GM12891 (cell line): ENCODE data around the gene SPNS2.

Experiments used
- DNase-seq: peaks from one replicate; pipeline ENCODE4 v3.0.0; 2011; ENCODE audit warnings: low spot score; ENCODE audit not compliant: insufficient read length
- FAIRE-seq: peaks from 2 replicates; lab custom pipeline; 2011; peaks lifted over from hg19 to GRCh38; lab: Jason Lieb, UNC
- PAX5 ChIP-seq: IDR thresholded peaks from 2 replicates; pipeline ENCODE4 v1.6.1; 2011; ENCODE audit warnings: low read length, moderate library complexity, mild to moderate bottlenecking; ENCODE audit not compliant: insufficient read depth, severe bottlenecking
- POLR2A ChIP-seq: IDR thresholded peaks from 2 replicates; pipeline ENCODE4 v1.6.1; 2011; ENCODE audit warnings: low read depth, low read length, control low read depth
- POLR2AphosphoS5 ChIP-seq: IDR thresholded peaks from 2 replicates; pipeline ENCODE4 v1.6.1; 2011; ENCODE audit warnings: low read depth, low read length, control low read depth
- POU2F2 ChIP-seq: IDR thresholded peaks from 2 replicates; pipeline ENCODE4 v1.6.1; 2011; ENCODE audit warnings: low read depth, mild to moderate bottlenecking, control low read depth, low read length, moderate library complexity
- SPI1 ChIP-seq: IDR thresholded peaks from 2 replicates; pipeline ENCODE4 v1.6.1; 2011; ENCODE audit warnings: low read depth, low read length, control low read depth
- TAF1 ChIP-seq: IDR thresholded peaks from 2 replicates; pipeline ENCODE4 v1.6.1; 2011; ENCODE audit warnings: low read depth, low read length, control low read depth

The SPNS2 gene

DNA sequence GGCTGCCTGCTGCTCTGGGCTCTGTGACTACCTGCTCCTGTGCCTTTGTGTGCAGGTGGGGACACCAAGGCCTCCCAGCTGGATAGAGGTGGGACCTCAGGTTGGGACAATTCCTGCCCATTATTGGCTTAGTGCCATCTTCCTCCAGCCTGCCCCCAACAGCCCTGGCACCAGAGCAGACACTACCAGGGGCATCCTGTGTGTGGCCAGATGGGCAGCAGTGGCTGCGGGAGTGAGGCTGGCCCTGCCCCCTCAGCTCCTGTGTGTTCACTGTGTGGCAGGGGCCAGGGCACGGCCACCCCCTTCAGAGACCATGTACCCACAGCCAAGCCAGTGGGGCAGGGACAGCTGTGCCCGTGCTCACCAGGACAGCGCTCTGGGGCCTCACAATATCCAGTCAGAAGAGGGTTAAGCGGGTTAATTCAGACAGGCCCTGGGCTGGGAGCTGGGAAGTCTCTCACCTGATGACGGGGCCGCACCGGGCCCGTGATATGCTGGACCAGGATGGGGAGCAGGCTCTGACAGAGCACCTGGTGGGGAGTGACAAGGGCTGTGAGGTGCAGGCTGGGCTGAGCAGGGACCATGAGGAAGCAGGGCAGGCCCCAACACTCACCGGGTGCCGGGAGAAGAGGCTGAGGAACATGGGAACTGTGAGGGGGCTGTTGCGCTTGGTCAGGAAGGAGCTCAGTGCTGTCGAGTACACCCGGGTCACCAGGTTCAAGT lies 43.5 kb downstream of the SPNS2 start:
- DNase-seq (no peak), FAIRE-seq (no peak)
- TF ChIP-seq POLR2AphosphoS5, result no peak
- TF ChIP-seq SPI1, result no peak
- no peak for TF ChIP-seq TAF1
- no peak for TF ChIP-seq POLR2A
- no peak for TF ChIP-seq PAX5
- TF ChIP-seq POU2F2, result no peak

DNA sequence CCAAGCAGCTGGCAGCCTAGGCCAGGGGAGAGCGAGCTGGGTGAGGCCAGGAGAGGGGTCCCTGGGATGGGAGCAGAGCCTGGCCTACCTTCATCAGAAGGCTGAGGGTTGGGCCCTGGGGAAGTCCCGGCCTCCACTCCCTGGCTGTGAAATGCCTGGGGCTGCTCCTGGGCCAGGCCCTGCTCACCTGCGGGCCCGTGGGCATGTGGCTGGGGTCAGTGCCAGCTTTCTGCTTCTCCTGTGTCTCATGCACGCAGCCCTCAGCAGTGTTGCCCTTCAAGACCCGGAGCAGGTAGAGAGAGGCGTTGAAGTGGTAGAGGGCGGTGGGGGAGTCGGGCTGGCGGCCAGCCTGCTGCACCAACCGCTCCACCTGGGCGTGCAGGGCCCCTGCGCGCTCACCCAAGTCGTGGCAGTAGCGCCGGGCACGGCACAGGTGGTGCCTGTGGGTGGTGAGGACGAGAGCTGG lies 44.1 kb downstream of the SPNS2 start:
- FAIRE-seq, result no peak
- no peak for DNase-seq
- no peak for TF ChIP-seq POLR2AphosphoS5
- no peak for TF ChIP-seq PAX5
- no peak for TF ChIP-seq TAF1
- no peak for TF ChIP-seq POU2F2
- no peak for TF ChIP-seq POLR2A
- no peak for TF ChIP-seq SPI1

DNA sequence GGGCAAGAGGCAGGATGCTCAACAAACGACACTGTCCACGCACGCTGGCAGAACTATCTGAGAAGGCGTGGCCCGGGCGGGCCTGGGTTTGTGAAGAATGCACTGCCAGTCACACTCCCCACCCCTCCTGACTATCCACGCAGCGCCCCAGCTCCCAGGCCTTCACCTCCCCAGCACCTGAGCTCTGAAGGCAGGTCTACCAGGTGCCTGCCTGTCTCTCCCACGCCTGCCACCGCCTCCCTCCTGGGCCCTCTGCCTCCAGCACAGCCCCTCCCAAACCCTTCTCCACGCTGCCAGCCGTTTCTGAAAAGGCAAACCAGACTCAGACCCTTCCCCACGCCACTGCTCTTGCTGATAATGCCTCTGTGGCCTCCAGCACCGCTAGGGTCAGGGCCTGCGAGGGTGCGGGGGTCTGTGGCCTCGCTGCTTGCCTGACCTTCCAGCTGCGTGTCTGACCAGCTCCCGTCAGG lies 44.9 kb downstream of the SPNS2 start:
- TF ChIP-seq PAX5, result no peak
- TF ChIP-seq TAF1, result no peak
- TF ChIP-seq SPI1, result no peak
- no peak for TF ChIP-seq POU2F2
- TF ChIP-seq POLR2AphosphoS5, result no peak
- no peak for TF ChIP-seq POLR2A
- FAIRE-seq (no peak), DNase-seq (no peak)

DNA sequence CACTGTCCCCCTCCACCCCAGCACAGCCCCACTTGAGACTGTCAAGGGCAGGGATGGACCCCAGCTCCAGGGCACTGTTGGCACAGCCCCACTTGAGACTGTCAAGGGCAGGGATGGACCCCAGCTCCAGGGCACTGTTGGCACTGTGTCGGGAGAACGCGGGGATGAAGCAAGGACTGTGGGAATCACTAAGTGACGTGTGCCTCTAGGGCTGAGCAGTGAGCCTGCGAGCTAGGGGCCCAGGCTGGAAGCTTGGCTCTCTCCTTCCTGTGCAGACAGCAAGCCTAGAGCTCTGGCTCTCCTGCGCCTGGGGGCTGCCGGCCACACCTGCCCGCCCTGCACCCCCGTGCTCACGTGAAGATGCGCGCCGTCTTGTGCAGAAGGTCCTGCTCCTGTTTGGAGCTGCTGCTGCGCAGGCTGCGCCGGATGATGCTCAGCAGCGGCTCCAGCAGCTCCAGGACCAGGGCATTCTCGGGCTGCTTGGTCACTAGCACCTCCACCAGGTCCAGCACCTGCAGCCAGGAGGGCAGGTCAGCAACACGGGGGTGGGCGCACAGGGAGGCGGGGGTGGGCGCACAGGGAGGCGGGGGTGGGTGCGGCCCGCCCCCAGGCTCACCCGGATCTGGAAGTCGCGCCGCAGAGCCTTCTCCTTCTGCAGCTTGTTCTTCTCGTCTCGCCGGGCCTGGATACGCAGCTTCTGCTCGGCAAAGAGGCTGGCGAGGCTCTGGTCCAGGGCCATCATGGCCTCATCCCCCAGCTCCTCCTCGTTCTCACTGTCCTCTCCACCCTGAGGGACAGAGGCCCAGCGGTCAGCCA lies 45.7 kb downstream of the SPNS2 start:
- no peak for FAIRE-seq
- no peak for TF ChIP-seq SPI1
- TF ChIP-seq POU2F2, result no peak
- TF ChIP-seq PAX5, result no peak
- TF ChIP-seq POLR2A, result no peak
- TF ChIP-seq POLR2AphosphoS5, result no peak
- TF ChIP-seq TAF1, result no peak
- no peak for DNase-seq

DNA sequence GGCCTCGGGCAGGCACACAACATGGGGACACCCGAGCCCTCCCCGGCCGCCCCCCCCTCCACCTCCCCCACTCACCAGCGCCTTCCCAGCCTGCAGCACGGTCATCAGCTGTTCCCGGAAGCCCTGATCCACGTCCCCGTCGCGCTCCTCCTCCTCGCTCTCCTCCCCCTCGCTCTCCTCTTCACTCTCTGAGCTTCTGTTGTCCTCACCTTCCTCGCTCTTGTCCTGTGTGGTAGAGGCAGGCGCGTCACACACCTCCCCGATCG lies 46.2 kb downstream of the SPNS2 start:
- TF ChIP-seq SPI1 (no peak), PAX5 (no peak), POU2F2 (no peak), POLR2A (no peak), TAF1 (no peak), POLR2AphosphoS5 (no peak)
- no peak for DNase-seq
- no peak for FAIRE-seq

DNA sequence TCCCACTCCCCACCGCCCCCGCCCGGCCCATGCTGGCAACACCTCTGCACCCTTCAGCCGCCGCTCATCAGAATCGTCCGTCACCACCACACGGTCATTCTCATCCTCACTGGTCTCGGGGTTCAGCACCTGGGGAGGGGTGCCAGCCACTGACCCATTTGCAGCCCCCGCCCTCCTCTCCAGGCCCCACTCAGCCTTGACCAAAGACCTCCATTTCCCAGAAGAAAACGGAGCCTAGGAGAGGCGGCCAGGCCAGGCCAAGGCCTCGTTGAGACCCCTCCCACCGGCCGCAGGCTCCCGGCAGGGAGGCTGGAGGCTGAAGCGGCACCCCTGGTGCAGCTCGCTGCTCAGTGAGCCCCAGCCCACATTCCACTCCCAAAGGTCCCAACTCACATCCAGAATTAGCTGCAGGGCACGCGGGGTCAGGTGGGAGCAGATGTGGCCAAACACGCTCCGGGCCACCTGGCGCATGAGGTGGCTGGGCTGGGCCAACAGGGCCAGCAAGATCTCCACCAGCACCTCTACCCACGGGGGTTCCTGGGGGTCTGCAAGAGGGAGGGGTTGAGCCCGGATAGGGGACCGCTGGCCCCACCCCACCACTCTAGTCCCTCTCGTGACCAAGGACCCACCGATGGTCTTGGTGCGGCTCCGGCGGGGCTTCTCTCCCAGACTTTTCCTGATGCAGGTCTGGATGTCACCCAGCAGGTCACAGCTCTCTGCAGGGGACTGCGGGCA lies 46.7 kb downstream of the SPNS2 start:
- TF ChIP-seq SPI1, result no peak
- no peak for TF ChIP-seq TAF1
- no peak for TF ChIP-seq POLR2AphosphoS5
- no peak for TF ChIP-seq POU2F2
- DNase-seq (no peak), FAIRE-seq (no peak)

DNA sequence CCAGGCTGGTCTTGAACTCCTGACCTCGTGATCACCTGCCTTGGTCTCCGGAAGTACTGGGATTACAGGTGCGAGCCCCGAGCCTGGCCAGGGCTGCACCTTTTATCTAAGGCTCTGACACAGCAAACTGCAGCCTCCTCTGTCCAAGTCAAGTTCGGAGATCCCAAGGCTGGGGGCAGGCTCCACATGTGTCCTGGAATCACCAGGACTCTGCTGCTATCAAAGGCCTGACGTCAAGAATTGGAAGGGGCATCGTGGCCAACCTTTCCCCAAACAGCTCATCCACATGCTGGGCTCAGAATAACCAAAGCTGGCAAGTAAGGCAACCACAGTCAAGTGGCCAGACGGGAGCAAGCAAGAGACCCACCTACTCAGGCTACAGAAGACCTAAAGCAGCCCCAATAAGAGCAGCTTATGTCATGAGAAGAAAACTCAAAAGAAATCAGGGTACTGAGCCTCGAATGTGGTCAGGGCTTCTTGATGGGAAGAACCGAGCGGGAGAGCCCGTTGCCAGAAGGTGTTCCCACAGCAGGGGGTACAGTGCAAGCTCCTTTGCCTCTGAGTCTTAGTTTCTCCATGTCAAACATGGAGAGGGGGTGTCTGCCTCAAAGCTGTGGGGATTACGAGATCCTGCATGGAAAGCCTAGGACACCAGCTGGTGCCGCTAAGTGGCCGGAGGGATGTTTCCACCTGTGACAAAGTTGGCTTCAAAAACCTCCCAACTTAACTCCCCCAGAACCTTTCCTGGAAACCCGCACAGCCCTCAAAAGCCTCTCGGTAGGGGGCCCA lies 48.6 kb downstream of the SPNS2 start:
- FAIRE-seq (no peak), DNase-seq (no peak)
- TF ChIP-seq POLR2A (no peak), POU2F2 (no peak), SPI1 (no peak), POLR2AphosphoS5 (no peak), PAX5 (no peak), TAF1 (no peak)

DNA sequence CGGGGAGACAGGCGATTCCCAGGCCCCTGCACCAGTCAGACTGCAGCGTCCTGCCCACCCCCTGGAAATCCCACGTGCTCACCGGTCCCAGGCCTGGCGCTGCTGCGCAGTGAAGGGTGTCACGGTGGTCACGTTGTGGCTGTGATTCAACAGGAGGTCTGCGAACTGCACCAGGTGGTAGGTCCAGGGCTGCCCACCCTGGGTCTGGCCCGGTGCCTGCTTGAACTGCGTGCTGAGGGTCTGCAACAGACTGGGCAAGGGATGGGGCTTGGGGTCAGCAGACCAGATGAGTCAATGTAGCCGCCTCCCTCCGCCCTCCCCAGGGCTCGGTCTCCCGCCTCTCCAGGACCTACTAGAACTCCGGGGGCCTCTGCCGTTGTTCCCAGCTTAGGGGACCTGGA lies 49.4 kb downstream of the SPNS2 start:
- FAIRE-seq, result no peak
- no peak for DNase-seq
- TF ChIP-seq TAF1 (no peak), POLR2AphosphoS5 (no peak), POLR2A (no peak), PAX5 (no peak), POU2F2 (no peak), SPI1 (no peak)
